CD4-positive, alpha-beta T cell treated with Interleukin-6 for 4 hours (primary cell): ENCODE data around the gene SIGLEC12.
A peak's percentile ranks its signal among the peaks of the same experiment; 100 is the strongest.
"Not testable (repeated sequence)": the region's sequence is repeated elsewhere in the genome, so short reads cannot be mapped to it uniquely, and the experiment has no call there.

Experiments used
- DNase-seq: peaks from one replicate; pipeline ENCODE4 v3.0.0-alpha.2; 2020; ENCODE audit warnings: mixed read lengths

The SIGLEC12 gene

GRCh38 chr19:51521781-51522180 lies 20.2 kb upstream of the SIGLEC12 start:
- no peak for DNase-seq

GRCh38 chr19:51521357-51521756 lies 19.8 kb upstream of the SIGLEC12 start:
- DNase-seq, result no peak

GRCh38 chr19:51520728-51521127 lies 19.1 kb upstream of the SIGLEC12 start:
- no peak for DNase-seq

- peak; percentile 4 for DNase-seq
Observed at GRCh38 chr19:51514866-51515481, 13.4 kb upstream of the SIGLEC12 start.

- no peak for DNase-seq
Observed at GRCh38 chr19:51513968-51514367, 12.4 kb upstream of the SIGLEC12 start.

- no peak for DNase-seq
Observed at GRCh38 chr19:51511353-51511752, 9.8 kb upstream of the SIGLEC12 start.

GRCh38 chr19:51509823-51510660 lies 8.4 kb upstream of the SIGLEC12 start:
- no peak for DNase-seq

- DNase-seq, result no peak
Observed at GRCh38 chr19:51508059-51508733, 6.6 kb upstream of the SIGLEC12 start.

GRCh38 chr19:51507640-51508058 lies 6.0 kb upstream of the SIGLEC12 start:
- DNase-seq, result no peak

- no peak for DNase-seq
Observed at GRCh38 chr19:51507192-51507591, 5.6 kb upstream of the SIGLEC12 start.

- DNase-seq, result no peak
Observed at GRCh38 chr19:51505904-51506303, 4.3 kb upstream of the SIGLEC12 start.

- DNase-seq, result no peak
Observed at GRCh38 chr19:51503896-51504295, 2.3 kb upstream of the SIGLEC12 start.

GRCh38 chr19:51503286-51503817 lies 1.8 kb upstream of the SIGLEC12 start:
- DNase-seq, result no peak

GRCh38 chr19:51500931-51501330 lies 669 bp downstream of the SIGLEC12 start:
- not testable (repeated sequence) for DNase-seq

- DNase-seq, result no peak
Observed at GRCh38 chr19:51497666-51498065, 3.9 kb downstream of the SIGLEC12 start.

GRCh38 chr19:51493776-51494175 lies 7.8 kb downstream of the SIGLEC12 start:
- DNase-seq, result no peak

GRCh38 chr19:51491586-51491985 lies 10.0 kb downstream of the SIGLEC12 start:
- DNase-seq, result no peak

- DNase-seq, result no peak
Observed at GRCh38 chr19:51490676-51491075, 10.9 kb downstream of the SIGLEC12 start.

GRCh38 chr19:51489113-51489512 lies 12.5 kb downstream of the SIGLEC12 start:
- DNase-seq, result no peak

GRCh38 chr19:51488491-51488890 lies 13.1 kb downstream of the SIGLEC12 start:
- DNase-seq, result no peak

GRCh38 chr19:51485960-51486660 lies 15.5 kb downstream of the SIGLEC12 start:
- no peak for DNase-seq

- DNase-seq, result no peak
Observed at GRCh38 chr19:51480590-51480989, 21.0 kb downstream of the SIGLEC12 start.
